ENCODE results near the gene TMEM126B.
"Not testable (repeated sequence)": the region's sequence is repeated elsewhere in the genome, so short reads cannot be mapped to it uniquely, and the experiment has no call there.

TMEM126B gene

DNA sequence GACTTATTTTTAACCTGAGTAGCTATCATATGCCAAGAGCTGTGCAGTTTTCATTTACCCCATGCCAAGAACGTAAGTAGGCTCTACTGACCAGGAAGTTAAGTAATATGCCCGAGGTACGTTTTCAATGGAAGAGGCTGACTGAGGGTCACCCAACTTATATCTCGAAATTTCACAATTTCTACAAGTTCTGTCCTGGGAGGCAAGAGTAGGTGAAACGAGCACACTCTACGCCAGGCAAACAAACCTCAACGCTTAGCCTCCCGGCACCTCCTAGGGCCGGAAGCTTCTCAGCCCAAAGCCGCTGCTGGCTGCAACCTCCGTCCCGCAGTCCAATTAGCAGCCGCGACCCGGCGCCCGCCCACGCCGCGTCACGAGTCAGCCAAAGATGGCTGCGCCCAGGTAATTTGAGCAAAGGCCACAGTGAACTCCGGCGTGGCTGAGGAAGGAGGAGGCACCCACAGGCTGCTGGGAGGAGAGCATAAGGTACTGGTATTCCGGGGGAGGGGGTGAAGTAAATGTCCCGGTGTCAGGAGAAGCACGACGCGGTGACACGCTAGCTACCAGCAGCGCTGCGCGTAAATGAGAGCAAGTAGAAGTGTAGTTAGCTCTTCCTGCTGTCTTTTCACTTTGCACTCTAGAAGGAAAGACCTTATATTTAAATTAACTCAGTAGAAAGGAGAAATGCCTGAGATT lies 19.4 kb downstream of the TMEM126B start, which contains the start of gene TMEM126A:
TSS of gene TMEM126A (plus strand) at position 364 of the 696 bp plus-strand sequence. CDS start 2,289 bp downstream, outside the sequence.
- DNase-seq (ENCODE audit: low spot score): peak; percentile 88

DNA sequence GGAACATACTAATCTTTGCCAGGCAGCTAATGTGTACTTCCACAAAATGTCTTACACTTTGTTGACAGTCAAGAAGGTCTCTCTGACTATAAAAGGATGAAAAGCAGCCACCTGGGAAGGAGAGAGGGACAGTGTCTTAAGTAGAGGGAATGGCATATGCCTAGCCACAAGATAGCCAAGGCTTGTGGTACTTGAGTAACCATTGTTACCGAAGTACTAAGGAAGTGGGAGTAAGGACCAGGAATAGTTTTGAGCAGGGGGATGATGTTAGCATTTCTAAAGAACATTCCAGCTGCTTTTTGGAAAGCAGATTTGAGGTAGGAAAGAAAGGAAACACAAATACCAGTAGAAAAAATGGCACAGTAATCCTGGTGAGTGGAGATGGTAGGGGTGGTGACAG lies 22.7 kb downstream of the TMEM126B start:
- DNase-seq (ENCODE audit: low spot score): no peak

DNA sequence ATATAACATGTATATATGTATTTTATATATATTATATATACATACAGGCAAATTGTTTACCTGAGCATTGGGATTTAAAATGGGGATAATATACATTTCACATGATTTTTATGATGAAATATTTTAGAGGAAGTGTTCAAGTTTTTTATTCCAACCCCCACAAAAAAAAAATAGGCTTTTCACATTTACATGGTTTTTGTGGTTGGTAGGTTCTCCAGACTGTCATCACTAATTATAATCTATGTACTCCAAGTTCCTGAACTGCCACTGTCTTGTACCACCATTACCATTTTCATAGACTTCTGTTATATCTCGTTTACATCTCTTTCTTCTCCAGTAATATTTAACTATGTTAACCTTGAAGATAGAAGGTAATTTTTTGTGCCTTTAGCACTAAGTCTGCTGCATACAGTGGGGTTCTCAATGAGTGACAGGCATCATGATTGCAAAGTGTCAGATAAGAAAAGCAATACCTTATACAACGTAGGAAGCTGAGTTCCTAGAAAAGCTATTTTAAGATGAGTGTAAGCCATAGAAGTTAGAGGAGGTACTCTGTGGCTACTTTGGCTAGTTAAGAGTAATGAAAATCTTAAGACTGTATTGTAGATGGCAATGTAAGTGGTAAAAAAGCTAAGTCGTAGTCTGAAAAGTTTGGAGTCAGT lies 24.5 kb downstream of the TMEM126B start:
- DNase-seq (ENCODE audit: low spot score): no peak

DNA sequence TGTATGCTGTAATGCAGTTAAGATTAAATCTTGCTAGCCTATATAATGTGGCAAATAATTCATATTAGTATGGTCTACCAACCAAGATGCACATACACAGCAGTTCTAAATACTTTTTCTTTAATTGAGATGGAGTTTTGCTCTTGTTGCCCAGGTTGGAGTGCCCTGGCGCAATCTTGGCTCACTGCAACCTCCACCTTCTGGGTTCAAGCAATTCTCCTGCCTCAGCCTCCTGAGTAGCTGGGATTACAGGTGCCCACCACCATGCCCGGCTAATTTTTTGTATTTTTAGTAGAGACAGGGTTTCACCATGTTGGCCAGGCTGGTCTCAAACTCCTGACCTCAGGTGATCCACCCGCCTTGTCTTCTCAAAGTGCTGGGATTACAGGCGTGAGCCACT lies 25.9 kb downstream of the TMEM126B start:
- DNase-seq (ENCODE audit: low spot score): not testable (repeated sequence)

DNA sequence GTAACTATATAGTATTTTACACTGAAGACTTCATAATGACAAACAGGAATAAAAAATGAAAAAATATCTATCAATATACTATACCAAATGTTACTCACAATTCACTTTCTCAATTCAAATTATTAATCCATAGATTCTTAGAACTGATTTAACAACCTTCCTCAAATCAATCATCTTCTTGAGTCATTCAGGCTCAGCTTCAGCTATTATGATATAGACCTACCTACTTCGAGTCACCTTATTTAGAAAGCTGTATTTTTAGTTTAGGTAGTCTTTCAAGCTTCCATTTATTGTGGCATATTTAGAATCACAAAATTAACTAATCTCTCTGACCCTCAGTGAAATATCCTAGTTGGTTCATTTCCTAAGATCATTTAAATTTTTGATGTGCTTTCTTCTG lies 28.4 kb downstream of the TMEM126B start:
- no peak for DNase-seq (ENCODE audit: low spot score)

DNA sequence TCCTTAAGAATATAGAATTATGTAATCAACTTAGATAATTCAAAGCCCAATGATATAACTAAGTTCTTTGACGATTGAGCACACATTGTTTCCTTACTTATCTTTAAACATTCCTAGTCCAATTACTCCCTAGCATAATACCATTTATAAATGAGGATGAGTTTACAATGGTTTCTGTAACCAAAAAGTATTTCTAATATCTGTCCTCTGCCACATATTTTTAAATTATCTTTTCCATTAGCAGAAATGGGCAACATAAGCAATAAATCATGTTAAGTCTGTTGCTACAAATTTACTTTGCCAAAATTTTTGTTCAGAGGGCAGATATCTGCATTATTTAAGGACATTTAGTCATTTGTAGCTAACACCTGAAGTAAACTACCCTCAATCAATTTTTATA lies 29.8 kb downstream of the TMEM126B start:
- DNase-seq (ENCODE audit: low spot score): no peak

DNA sequence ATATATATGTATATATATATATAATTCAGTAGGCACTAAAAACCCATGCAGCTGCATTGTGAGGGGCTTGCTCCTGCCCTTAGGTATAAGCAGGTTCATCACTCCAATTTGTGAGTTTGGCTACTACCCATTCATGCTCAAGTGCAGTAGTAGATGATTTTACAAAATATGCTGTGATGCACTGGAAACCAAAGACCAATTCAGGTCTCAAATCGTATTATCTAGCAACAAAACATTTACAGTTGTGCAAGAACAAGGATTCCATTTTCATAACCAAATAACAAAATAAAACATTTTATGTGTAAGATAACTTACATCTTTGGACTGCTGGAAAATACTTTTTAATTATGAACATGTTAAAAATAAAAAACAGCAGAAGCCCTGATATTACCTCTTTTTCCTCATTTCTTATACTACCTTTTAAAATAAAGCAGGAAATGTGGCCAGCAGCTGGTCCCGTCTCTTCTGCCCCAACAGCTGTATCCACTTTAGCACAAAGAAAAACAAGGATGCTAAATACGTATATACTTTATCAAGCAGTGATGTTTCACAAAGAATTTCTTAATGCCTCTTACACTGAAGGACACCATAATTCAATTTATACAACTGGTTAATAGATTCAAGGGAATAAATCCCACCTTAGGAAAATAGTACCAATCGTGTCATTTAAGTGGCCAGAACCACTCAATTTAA lies 33.7 kb downstream of the TMEM126B start:
- DNase-seq (ENCODE audit: low spot score): no peak

DNA sequence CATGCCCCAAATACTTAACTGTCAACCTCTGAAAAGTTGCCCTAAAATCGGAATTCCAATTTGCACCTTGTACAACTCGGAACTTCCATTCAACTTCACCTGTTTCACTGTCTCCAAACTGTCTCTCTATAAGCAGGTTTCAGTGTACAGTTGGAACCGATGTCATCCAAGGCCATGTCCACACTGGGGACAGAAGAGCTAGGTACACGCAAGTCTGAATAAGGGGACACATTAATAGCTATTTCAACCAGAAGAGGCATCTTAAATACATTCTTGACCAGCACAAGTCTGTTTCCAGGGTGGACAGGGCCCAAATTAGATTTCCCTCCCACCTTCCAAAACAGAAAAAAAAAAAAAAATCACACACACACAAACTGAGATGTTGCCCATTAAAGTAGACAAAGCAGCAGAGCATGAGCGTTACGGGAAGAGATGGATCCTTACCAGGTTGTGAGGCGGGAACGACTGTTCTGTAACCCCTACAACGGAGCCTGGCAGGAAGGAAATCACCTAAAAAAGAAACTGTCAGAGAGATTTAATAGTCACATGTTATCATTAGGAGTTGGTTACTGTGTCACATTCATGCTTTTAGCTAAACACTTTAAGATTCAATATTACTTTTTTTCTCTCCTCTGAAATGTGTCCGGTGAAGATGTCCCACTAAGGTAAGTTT lies 34.8 kb downstream of the TMEM126B start:
- DNase-seq (ENCODE audit: low spot score): no peak

DNA sequence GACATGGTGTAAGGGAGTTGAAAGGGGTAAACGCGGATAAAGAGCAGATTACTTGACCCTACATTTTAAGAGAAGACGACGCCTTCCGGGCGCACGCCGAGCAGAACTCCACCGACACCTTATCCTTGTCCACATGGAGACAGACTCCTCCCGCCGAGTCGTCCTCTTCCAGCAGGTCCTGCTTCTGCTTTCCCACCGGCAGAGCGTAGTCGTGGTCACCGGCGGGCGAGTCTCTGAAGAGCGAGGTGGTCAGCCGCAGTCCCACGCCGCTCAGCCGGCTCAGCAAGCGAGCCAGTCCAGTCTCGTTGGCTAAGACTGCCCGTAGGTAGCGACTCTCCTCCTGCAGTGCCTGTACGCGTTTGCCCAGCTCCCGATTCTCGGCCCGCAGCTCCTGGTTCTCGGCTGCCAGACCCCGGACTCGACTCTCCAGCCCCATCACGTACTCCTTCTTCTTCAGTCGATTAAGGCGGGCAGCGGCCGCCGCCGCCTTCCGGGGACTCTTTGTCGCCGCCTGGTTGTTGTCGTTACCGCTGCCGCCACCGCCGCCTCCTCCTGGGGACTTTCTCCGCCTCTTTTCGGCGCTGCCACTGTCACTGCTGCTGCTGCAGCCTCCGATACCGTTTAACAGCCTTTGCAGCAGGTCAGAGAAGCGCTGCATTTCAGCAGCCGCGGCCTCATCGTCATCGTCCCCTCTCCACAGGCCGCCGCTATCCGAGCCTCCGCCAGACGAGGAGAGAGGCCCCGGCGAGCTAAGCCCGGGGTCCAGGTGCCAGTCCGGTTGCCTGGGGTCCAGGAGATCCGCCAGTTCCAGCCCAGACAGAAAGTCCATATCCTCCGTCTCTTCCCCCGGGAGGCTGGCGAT lies 35.6 kb downstream of the TMEM126B start:
- DNase-seq (ENCODE audit: low spot score): peak; percentile 81

DNA sequence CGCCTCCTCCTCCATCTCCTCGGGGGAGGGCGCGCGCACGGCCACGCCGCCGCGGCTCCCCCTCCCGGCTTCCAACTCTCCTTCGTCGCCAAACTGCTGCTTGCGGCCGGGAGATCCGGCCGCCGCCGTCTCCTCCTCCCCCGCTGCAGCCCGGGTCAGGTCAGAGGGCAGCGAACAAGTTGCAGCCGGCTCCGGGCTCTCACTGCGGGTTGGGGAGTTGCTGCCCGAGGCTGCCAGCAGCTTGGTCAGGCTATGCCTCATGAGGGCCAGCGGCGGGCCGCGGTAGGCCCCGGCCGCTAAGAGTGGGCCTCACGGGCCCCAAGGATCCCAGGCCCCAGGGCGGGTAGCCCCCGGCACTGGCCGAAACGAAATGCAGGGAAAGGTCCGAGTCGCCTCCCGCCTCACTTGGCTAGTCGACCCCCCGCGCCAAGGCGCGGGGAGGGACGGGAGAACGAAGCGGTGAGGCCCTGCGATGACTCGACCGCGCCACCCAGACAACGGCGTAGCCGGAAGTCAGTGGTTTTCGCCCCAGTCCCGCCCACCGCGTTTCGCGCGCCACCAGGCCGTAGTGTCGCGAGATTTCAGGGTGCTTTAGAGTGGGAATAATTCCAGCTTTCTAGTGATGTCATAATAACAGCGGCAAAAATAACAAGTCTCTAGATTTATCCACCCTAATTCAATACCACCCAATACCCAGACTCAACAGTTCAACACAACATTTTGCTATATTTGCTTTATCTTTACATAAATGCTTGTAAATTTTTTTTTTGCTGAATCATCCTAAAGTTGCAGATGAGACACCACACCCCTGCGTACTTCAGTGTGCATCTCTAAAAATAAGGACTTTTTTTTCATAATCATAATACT lies 36.5 kb downstream of the TMEM126B start, which contains the start of gene CREBZF:
TSS of gene CREBZF (minus strand) at position 515 of the 867 bp plus-strand sequence. CDS start at position 261, 254 bp downstream.
- peak; percentile 96 for DNase-seq (ENCODE audit: low spot score)

DNA sequence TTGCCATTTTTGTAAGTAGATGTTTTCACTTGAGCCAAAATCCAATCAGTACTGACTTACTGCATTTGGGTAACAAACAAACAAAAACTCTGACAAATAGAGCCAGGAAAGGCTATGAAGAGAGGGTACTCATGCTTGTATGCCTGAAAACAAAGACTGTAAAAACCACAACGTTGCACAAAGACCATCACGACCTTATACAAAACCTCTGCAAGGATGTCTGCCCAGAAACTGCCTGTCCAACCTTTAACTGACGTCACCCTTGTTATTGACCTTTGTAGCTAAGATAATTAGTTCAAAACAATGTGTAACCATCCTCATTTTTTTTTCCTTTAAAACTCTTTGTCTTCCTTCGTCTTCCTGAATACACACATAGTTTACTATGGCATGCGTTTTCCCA lies 37.3 kb downstream of the TMEM126B start:
- no peak for DNase-seq (ENCODE audit: low spot score)

DNA sequence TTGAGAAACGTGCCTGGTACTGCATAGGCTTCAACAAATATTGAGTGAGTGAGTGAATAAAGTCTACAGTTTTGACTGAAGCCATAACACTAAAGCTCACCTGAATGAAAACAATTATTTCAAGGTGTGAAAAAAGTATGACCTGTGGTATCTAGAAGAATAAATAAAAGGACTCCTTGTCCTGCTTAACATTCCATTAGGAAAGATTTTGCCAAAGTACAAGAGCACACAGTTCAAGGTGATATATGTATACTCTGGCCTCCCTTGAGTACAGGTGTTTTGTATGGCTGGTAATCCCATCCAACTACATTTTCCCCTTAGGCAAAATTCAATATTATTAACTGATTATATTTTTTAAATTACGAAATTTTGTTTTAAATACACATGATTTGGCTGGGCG lies 38.3 kb downstream of the TMEM126B start:
- DNase-seq (ENCODE audit: low spot score): no peak

DNA sequence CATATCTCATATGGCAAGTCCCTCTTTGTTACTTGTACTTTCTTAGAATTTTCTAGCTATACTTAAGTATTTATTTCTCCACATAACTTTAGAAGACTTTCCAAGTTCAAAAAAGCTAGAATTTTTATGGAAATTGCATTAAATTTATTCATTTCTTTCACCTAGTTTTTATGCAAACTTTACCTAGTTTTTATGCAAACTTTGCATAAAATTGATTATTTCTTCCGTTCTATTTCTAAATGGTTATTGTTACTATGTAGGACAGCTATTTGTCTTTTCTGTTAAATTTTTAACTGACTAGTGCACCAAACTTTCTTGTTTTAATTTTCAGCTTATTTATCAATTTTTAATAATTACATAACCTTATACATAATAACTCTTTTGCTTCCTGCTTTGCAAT lies 39.8 kb downstream of the TMEM126B start:
- no peak for DNase-seq (ENCODE audit: low spot score)

DNA sequence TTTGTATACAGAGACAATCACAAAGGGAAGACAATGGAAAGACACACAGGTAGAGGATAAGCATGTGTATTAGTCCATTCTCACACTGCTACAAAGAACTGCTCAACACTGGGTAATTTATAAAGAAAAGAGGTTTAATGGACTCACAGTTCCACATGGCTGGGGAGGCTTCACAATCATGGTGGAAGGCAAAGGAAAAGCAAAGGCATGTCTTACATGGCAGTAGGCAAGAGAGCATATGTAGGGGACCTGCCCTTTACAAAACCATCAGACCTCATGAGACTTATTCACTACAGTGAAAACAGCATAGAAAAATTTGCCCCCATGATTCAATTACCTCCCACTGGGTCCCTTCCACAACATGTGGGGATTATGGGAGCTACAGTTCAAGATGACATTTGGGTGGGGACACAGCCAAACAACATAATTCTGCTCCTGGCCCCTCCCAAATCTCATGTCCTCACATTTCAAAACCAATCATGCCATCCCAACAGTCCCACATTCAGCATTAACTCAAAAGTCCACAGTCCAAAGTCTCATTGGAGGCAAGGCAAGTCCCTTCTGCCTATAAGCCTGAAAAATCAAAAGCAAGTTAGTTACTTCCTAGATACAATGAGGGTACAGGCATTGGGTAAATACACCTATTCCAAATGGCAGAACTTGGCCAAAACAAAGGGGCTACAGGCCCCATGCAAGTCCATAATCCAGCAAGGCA lies 42.7 kb downstream of the TMEM126B start:
- DNase-seq (ENCODE audit: low spot score): not testable (repeated sequence)

DNA sequence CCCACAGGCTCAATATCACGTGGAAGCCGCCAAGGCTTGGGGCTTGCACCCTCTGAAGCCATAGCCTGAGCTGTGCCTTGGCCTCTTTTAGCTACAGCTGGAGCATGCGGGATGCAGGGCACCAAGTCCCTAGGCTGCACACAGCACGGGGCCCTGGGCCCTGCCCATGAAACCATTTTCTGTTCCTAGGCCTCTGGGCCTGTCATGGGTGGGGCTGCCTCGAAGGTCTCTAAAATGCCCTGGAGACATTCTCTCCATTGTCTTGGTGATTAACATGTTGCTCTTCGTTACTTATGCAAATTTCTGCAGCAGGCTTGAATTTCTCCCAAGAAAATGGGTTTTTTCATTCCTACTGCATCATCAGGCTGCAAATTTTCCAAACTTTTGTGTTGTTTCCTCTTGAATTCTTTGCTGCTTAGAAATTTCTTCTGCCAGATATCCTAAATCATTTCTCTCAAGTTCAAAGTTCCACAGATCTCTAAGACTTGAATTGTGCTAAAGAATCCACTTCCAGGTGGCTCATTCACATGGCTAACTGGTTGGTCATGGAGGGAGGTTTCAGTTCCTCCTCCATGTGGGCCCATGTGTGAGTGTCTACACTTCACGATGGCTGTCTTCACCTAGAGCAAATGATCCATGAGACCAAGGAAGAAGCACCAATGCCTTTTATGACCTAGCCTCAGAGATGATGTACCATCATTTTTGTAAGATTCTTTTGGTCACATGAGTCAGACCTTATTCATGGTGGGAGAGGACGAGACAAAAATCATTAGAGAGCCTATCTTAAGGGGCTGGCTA lies 43.9 kb downstream of the TMEM126B start:
- DNase-seq (ENCODE audit: low spot score): no peak

DNA sequence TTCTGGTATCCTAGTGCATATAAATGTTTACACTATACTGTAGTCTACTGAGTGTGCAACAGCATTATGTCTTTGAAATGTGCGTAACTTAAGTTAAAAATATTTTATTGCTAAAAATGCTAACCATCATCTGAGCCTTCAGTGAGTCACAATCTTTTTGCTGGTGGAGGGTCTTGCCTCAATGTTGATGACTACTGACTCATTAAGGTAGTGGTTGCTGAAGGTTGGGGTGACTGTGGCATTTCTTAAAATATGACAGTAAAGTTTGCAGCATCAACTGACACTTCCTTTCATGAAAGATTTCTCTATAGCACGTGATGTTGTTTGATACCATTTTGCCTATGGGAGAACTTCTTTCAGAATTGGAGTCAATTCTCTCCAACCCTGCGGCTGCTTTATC lies 45.0 kb downstream of the TMEM126B start:
- no peak for DNase-seq (ENCODE audit: low spot score)

DNA sequence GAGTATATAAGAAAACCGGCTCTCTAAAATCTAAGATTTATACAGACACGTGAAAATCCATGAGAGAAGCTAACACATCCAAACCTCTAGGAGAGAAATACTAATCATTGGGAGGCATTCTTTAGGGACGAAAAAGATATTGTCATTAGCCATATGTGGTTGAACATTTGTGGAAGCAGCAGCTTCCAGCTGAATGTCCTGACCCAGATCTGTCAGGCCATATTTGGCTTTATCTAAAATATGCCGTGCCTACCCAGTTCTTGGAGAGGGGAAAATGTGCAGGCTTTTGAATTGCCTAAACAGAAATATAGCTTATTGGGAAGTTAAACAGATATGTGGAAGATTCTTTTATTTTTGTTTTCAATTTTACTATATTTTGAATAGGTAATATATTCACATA lies 51.2 kb downstream of the TMEM126B start:
- DNase-seq (ENCODE audit: low spot score): no peak

DNA sequence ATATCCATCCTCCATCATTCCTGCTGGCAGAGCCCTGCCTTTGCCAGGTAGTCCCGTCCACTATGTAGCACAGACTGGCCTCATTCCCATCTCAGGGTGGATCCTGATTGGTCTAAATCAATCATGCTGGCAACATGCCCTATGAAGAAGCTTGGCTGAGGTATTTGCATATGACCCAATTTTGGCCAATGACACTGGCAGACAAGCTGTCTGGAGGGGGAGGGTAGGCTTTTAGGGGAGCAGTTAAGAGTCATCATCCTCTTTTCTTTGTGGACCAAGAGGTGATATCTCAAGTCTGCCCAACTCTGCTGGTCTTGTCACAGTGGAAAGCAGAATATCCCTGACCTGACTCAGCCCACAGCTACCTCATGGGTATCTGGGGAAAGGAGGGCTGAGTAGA lies 52.5 kb downstream of the TMEM126B start:
- no peak for DNase-seq (ENCODE audit: low spot score)

Measured in putamen (tissue), 1 donor.